Measurements from ENCODE around the gene LINC00237.
A peak's percentile ranks its signal among the peaks of the same experiment; 100 is the strongest.

Gene LINC00237

DNA sequence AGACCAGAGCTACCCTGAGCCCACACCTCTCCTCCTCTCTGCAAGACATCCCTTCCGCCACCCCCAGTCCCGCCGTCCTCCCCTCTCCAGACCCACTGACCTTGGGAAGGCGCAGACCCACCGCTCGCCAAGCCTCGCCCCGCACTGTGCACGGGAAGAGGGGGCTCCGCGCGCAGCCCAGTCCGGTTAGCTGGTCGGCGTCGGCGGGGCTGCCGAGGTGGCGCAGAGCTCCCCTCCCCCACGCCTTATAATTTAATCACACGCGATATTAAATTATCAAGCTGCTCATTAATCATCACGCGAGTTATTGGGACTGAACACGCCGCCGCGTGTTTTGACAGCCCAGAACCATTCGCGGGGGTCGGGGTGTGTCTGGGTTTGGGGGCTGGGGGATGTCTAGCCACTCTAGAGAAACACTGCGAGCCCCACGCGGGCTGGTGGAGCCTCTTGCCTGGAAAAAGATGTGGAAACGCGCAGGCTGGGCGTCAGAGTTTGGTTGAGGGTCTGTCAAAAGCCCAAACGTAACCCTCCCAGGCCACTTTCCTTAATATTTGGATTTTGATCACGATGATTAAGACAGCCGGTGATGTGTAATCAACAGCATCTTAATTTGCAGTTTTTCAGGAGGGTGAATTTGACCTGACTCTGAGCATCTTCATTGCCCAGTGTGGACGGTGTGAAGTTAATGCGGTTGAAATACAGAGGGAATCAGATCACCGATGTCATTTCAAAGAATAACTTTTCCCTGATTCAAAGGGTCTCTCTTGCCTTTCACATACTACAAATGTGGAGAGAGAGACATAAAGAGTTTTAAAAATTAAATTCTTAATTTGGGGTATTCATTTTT, at the start of gene LINC00237:
Gene LINC00237, minus strand, starts transcription at position 188 of the 847 bp plus-strand sequence.
- no peak for DNase-seq

DNA sequence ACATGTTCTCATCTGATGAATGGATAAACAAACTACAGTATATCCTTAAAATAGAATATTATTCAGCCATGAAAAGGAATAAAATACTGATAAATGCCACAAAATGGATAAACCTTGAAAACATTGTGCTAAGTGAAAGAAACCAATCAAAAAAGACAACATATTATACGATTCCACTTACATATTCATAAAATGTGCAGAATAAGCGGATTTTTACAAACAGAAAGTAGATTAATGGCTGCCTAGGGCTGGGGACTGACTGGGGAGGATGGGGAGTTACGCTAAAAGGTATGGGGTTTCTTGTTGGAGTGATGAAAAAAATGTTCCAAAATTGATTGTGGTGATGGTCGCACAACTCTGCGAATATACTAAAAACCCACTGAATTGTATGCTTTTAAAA, 49.1 kb upstream of the LINC00237 start:
- no peak for DNase-seq

DNA sequence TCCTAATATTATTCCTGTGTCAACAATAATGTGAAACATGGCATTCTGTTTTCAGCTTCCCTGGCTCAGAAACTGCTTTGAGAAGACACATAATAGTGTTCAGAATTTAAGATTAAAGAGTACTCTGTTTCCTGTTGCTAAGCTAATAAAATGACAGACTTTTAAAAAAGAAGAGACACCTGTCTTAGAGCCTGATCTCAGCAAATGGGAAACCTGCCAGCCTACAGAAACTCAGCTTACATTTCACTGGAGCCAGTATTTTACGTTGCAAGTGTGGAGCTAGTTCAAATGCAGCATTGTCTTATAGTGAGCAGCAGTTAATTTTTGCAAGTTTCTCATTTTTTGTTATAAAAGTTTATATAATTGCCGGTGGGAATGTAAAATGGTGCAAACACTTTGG, 48.5 kb upstream of the LINC00237 start:
- no peak for DNase-seq

DNA sequence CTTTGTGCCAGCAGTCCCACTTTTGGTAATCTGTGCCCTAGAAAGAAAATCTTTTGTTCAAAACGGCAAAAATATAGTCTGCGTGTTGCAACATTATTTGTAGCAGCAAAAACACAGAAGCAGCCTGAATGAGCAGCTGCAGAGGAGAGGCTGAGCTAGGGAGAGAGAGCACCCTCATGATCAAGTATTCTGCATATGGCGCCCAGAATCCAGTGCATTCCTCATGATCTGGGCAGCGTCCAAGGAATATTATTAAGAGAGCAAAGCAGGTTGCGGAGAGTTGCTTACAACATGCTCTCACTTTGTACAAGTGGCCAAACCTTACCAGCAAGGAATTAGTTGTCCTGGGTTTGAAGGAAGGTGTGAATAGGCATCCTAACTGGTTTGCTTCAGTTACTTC, 45.6 kb upstream of the LINC00237 start:
- no peak for DNase-seq

DNA sequence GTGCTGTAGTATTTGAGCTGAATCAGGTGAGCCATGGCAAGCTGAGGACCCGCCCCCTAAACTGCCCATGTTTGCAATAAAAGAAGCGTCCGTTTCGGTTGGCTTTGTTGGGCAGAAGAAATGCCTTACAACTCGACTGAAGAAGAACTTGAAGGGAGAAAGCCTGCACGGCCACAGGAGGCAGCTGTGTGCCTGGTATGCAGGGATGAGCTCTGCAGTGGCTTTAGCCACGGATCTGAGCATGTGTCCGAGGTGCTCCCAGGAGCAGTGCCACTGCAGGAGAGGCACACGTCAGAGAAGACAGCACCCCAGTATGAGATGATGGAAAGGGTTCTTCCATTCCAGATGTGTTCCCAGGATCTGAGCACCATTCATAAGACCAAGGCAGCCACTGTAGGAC, 43.2 kb upstream of the LINC00237 start:
- no peak for DNase-seq

DNA sequence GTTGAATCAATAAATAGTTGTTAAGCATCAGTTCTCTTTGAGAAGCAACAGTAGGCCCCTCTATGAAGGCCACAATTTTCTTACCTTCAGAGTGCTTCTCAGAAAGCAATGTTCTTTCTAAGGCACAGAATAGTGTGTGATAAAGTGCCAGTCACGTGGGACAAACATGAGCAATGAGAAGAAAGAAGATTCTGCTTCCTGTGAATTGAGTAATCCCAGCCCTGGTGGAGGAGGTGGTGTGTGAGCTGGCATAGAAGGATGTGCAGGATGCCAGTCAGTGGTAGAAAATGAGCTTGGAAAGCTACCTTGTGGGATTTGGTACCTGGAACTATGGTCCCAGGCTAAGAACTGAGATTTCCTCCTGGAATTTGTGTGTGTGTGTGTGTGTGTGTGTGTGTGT, 41.4 kb upstream of the LINC00237 start:
- no peak for DNase-seq

DNA sequence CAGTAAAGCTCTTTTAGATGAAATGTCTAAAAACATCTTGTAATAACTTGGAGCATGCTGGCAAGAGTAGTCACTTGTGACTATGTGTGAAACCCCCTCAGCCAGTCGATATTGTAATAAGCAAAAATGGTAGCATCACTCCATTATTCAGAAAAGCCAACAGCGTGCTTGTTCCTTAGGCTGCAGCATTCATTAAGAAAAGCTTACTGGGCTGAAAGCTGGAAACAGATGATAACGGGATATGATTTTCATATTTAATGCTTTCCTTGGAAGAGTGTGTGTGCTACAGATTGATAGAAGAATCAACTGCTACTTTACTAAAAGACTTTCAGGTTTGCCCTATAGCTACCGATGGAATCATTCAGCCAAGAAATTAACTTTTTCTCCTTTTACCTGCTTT, 40.1 kb upstream of the LINC00237 start:
- no peak for DNase-seq

DNA sequence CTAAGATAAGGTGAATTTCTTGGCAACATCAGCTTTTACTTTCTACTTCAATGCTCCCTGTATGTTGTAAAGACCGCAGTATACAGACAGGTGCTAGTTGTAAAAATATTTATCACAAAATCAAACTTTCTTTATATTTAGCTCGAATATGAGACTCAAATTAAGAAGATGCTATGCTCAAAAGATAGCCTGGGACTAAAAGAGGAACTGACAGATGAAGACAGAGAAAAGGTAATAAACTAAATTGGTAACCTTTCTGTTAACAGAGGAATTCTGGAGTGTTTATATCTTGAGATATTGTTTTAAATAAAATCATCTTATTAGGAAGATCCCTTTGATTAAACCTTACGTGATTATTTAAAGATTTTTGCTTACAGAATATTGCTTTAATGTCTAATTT, 39.3 kb upstream of the LINC00237 start:
- no peak for DNase-seq

DNA sequence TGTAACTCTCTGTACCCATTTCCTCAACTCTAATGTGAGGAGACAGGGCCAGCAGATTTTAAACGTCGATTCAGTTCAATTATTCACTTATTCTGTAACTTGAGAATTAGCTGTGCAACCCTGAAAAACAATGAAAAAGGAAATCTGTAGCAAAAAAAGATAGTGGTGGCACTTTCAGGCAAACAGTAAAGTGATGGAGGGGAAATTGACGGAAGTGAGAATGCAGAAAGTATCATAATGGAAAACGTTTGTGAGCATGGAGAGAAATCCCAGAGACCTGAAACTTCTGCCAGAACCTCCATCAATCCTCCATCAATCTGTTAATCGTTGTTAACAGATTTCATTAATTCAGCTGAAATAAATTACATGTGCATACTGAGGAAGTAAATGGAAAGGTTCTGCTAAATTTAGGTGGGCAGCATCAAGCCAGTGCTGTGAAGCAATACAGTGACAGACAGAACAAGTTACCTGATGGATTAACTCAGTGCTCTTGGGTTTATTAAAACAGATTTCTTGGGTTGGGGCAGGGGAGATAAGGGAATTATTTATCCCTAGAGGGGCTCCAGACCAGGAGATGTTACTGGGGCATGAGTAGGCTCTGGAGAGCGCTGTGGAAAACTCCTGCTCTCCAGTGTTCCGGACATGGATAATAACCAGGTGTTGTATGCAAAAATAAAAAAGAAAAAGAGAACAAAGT, 37.2 kb upstream of the LINC00237 start:
- no peak for DNase-seq

DNA sequence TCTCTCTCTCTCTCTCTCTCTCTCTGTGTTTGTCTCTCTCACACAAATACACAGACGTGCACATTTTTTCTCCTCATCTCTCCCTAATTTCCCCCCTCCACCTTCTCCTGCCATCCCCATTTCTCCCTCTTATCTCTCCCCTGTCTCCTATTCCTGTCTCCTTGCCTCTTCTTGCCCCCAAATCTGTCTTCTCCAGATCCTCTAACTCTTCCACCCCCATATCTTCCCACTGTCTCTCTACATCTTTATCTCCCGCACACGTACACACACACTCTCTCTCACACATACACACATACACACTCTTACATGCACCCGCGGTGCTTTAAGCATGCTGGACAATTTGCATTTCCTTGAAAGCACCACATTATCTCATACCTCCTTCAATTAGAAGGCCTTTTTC, 35.7 kb upstream of the LINC00237 start:
- DNase-seq: no peak

DNA sequence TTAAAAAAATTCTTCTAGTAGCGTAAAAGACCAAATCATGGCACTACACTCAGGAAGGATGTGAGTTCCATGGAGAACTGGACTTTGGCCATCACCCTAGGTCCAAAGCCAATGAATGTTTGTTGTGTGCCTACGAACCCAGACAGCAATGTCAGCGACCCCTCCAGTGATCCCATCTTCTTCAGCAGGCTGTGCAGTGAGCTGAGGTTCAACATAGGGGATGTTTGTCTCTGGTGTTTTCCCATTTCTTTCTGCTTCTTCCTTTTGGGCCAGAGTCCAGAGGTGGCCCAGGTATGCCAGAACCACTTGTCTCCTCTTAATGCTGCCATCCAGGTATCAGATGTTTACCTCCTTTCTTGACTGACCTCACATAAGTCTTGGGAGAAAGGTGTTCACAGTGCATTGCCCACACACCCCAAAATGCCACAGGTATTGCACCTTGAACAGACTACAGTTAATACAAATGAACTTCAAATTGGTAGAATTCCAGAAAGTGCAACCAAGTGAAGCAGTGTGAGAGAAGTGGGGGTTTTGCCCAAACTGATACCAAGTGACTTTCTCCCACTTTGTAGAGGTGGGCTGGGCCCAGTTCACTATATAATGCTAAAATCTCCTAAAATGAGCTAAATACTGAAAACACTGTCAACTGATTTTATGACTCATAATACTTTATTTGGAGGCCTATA, 33.9 kb upstream of the LINC00237 start:
- no peak for DNase-seq

DNA sequence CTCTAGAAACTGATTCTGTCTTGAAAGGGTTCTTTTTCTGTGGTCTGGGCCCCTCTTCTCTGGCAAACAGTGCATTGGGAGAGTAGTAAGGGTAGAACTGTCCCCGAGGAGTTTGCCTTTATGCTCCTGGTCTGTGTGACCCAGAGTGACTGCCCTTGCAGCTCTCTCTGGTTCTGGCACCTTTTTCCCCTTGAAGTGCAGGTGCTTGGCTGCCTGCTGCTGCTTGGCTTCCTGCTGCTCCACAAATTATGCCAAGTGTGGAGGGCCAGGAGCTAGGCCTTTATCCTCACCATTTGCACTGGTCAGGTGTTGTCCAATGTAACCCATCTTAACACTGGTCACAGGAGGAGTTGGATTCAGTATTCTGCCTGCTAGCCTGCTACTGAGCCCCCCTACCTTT, 30.9 kb upstream of the LINC00237 start:
- no peak for DNase-seq

DNA sequence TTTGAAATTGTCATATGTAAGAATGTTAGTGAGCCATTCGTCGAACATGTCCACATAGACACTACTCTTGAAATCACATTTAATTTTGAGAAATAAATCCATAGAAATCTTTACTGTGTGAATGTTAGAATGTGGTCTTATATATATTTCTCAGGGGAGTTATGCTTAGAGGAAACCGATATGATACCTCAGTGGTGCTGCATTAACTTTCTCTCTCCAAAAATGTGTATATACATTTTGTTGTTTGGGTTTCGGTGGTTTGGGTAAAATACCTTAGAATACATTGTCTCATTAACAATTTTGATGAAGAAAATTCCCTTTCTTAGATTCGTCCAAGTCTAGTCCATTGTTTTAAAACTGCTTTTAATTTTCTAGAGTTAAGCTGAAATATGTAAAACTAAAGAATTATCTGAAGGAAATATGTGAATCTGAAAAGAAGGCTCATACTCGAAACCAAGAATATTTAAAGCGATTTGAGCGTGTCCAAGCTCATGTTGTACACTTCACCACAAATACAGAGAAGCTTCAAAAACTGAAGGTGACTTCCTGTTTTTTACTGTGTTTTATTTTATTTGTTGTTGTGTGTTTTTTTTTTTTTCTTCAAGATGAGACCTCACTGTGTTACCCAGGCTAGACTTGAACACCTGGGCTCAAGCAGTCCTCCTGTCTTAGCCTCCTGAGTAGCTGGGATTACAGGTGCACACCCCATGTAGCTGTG, 30.0 kb upstream of the LINC00237 start:
- DNase-seq: no peak

DNA sequence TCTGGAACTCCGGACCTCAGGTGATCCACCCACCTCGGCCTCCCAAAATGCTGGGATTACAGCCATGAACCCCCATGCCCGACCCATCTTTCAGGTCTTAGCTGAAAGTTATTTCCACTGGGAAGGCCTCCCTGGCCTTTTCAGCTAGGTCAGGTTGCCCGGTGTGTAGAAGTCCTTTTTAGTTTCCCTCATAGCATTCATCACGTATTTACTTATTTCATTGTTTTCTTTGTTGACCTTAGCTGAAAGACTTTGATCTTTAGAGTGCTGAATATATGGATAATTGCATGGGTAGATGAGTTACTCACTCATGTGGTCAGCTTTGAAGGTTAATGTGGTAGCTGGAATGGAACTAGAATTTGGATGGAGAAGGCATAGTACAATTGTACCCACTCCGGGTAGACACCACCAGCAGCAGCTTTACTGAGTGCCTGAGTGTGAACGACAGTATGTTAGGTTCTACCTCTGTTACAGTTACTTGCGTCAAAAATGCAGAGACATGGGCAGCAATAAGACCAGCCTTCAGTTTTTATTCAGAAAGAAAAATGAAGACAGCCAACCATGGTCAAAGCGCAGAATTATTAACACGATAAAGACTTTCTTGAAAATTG, 28.8 kb upstream of the LINC00237 start:
- DNase-seq: no peak

DNA sequence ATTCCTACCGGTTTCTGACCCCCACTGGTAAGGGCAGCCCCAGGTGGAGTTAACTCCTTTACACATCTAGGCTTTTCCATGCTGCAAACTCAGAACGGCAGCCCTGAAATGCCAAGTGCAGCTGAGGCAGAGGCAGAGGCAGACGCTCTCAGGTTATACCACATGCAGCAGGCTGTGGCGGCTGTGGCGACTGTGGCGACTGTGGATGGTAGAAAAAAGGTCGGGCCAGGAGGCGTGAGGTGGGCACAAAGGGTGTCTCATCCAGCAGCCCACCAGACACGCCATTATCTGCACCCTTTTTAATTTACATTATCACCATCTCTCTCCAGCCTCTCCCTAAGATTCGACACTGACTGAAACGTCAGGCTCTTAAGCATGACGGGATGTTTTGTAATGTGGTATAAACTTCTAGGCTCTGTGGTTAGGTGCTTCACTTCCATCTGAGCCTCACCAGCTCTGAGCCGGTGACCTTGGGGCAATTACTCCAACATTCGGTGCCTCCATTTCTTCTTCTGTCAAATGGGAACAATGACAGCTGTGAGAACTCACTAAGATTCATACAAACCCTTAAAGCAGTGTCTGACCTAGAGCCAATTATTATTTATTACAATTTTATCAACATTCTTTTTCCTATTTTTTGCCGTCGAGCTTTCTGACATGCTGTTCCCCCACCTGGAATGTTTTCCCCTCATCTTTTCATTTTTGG, 27.9 kb upstream of the LINC00237 start:
- no peak for DNase-seq

DNA sequence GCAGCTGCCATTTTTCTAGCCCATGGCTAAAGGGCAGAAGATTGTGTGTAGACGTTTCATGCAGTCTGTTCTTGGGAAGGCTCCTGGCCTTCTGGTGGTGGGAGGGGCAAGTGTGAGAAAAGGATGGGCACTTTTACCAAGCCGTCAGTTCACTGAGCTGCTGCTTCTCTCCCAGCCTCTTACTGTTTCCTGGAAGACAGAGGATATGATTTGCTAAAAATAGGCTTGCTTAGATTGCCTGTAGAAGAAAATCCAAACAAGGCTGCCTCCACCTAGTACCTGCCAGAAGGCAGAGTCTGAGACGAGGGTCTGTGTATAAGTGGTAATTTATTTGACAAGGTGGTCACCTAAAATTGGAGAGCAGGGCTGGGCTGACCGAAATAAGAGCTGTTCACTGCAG, 27.2 kb upstream of the LINC00237 start:
- no peak for DNase-seq

DNA sequence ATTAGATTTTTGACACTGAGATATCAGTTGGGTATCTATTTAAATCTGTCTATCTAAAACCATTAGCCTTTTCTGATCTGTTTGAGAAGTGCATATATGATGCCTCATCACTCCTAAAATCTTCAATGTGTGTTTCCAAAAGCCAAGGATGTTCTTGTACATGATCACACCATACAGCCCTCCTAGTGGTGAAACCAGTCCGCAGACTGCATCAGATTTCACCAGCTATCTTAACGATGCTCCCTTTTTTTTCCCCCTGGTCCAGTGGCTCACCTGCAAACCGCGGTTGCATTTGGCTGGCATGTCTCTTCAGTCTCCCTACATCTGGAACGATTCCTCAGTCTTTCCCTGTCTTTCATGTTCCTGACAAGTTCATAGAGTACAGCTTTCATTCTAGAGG, 23.7 kb upstream of the LINC00237 start:
- no peak for DNase-seq

DNA sequence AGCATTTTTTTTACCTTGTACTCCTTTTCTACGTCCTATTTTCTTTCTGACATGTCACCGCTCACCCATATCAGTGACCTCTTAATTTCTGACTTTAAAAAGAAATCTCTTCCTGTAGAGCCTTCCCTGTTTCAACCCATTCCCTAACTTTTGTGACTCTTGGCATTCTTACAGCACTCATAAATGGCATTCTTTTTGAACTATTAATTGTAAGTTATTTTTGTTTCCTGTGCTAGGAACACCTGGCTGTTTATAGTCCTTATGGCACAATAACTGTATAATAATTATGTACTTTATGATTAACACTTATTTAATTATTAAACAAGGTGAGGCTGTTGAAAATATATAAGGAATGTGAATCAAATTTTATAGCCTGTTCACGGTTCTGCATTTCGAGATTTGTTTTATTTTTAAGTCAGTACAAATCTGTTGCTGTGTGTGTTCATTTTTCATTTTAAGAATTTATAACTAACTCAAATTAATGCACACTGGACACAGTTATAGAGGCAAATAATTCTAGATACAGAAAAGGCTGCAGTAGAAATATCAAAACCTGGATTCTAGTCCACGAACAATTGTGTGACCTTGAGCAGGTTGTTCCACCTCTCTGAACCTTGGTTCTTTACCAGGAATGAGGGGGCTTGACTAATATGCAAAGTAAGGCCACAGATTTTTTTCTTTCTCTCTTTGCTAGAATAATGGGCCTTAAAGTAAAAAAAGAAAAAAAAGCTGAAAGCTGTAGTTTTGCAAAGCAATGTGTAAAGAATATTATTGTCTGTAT, 21.2 kb upstream of the LINC00237 start:
- DNase-seq: no peak

DNA sequence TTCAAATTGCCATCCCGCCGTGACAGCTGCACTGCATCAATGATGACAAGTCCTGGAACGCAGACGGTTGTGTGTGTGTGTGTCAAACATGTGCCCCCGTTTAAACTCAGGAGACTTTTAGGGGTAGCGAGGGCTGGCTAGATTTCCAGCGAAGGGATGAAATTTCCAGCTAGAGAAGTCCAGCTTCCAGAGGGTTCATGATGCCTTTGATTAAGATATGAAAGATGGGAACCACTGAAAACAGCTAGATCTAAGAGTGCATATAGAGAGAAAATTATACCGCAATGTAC, 20.4 kb upstream of the LINC00237 start:
- DNase-seq: no peak

DNA sequence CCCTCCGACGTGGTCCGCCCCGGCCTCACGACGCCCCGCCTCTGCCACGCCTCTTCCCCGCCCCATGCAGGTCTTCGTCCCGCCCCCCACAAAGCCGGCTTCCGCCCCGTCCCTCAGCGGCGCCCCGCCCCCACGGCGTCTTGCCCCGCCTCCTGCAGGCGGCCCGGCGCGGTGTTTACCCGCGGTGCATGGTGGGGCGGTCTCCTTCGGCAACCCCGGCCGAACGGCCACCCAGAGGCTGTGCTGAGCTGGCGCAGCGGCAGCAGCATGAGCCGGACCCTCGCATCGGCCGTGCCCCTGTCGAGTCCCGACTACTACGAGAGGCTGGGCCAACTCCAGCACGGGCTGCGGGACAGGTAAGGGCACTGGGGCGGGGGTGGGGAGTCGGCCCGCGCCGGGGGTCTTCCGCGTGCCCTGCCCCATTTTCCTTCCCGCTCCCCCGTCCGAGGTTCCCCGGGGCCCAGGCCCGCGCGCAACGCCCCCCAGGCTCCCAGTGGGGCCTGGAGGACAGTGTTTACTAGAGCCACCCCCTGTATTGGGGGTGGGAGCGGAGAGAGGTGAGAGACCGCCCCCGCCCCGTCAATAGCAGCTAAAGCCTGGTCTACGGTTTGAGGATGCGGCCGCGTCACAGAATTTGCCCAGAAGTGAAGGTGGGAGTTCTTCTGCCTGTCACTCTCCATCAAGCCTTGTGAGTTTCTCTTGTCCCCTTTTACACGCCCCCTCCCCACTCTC, 19.9 kb upstream of the LINC00237 start, which contains the start of gene KIZ:
Gene KIZ, plus strand, starts transcription at position 234 of the 732 bp plus-strand sequence. Its CDS starts 34 bp downstream, at position 268.
- peak; percentile 93 for DNase-seq

All from NK-92 treated with Interleukin-12 subunit alpha and Interleukin-12 subunit beta, amount 100 ng/mL, for 24 hours (cell line).